Transverse colon (tissue), 4 donors: ENCODE results near the gene LDB2.

Experiments
- CTCF ChIP-seq, 5 experiments: fragments of 200-600 bp in 3 of 5; fragments of 450-650 bp in 2 of 5; sonication (generic) in 3 of 5; IDR thresholded peaks; 1 replicate in 2 of 5; 2 replicates in 3 of 5; pipeline ENCODE4 v1.5.1; 2016 to 2017; ENCODE audit warnings: antibody characterized with exemption in 5 of 5, inconsistent platforms in 3 of 5, mild to moderate bottlenecking in 2 of 5, moderate library complexity in 1 of 5
- POLR2A ChIP-seq: fragments of 450-650 bp; IDR thresholded peaks from one replicate; pipeline ENCODE4 v1.6.1; 2016; ENCODE audit warnings: antibody characterized with exemption, mild to moderate bottlenecking, moderate library complexity
- POLR2AphosphoS5 ChIP-seq, 3 donors: sonication (generic); formaldehyde crosslinking; IDR thresholded peaks; one replicate each; pipeline ENCODE4 v1.6.1; 2016; ENCODE audit warnings: antibody characterized with exemption in 3 of 3

- no peak for TF ChIP-seq CTCF (IDR thresholded peaks at IDR 0.05)
- TF ChIP-seq POLR2AphosphoS5 (IDR thresholded peaks at IDR 0.05) = no peak
- no peak for TF ChIP-seq POLR2A
Observed at GRCh38 chr4:16472537-16472936, 425.9 kb downstream of the LDB2 start.
